Measurements from ENCODE around the gene PPP2R5E. TPM values are rescaled to one million over a fixed set of nuclear protein-coding genes. Genes with fewer than 3 reads are reported as not detected.
"Not testable (repeated sequence)": the region's sequence is repeated elsewhere in the genome, so short reads cannot be mapped to it uniquely, and the experiment has no call there.

PPP2R5E gene
- total RNA-seq, 1 donor from 2014 or later, result 44.0 TPM

- DNase-seq, result no peak
These were observed 111.7 kb downstream of the PPP2R5E start for GRCh38 chr14:63431466-63431865.

- DNase-seq, result no peak
These were observed 114.7 kb downstream of the PPP2R5E start for GRCh38 chr14:63428486-63428885.

- DNase-seq, result no peak
These were observed 116.3 kb downstream of the PPP2R5E start for GRCh38 chr14:63426838-63427352.

- no peak for DNase-seq
These were observed 119.3 kb downstream of the PPP2R5E start for GRCh38 chr14:63423889-63424288.

GRCh38 chr14:63423381-63423780 lies 119.8 kb downstream of the PPP2R5E start:
- DNase-seq, result no peak

GRCh38 chr14:63421919-63422318 lies 121.3 kb downstream of the PPP2R5E start:
- DNase-seq, result no peak

GRCh38 chr14:63421226-63421625 lies 122.0 kb downstream of the PPP2R5E start:
- DNase-seq, result no peak

GRCh38 chr14:63418020-63418419 lies 125.2 kb downstream of the PPP2R5E start:
- DNase-seq, result no peak

- DNase-seq, result no peak
These were observed 130.2 kb downstream of the PPP2R5E start for GRCh38 chr14:63413009-63413408.

GRCh38 chr14:63406333-63406732 lies 136.8 kb downstream of the PPP2R5E start:
- DNase-seq, result no peak

GRCh38 chr14:63405715-63406114 lies 137.5 kb downstream of the PPP2R5E start:
- no peak for DNase-seq

GRCh38 chr14:63404906-63405305 lies 138.3 kb downstream of the PPP2R5E start:
- DNase-seq, result no peak

- DNase-seq, result no peak
These were observed 141.5 kb downstream of the PPP2R5E start for GRCh38 chr14:63401646-63402045.

- no peak for DNase-seq
These were observed 144.2 kb downstream of the PPP2R5E start for GRCh38 chr14:63398952-63399351.

- DNase-seq, result no peak
These were observed 148.3 kb downstream of the PPP2R5E start for GRCh38 chr14:63394841-63395240.

GRCh38 chr14:63394432-63394831 lies 148.7 kb downstream of the PPP2R5E start:
- DNase-seq, result no peak

- no peak for DNase-seq
These were observed 150.2 kb downstream of the PPP2R5E start for GRCh38 chr14:63393012-63393411.

GRCh38 chr14:63392236-63392635 lies 150.9 kb downstream of the PPP2R5E start:
- DNase-seq, result no peak

GRCh38 chr14:63388766-63389431 lies 154.3 kb downstream of the PPP2R5E start:
- no peak for DNase-seq

GRCh38 chr14:63387711-63388110 lies 155.5 kb downstream of the PPP2R5E start:
- no peak for DNase-seq

GRCh38 chr14:63383776-63384367 lies 159.3 kb downstream of the PPP2R5E start:
- DNase-seq, result no peak

- DNase-seq, result no peak
These were observed 164.7 kb downstream of the PPP2R5E start for GRCh38 chr14:63378444-63378843.

GRCh38 chr14:63375769-63376168 lies 167.4 kb downstream of the PPP2R5E start:
- DNase-seq, result no peak

GRCh38 chr14:63371613-63372012 lies 171.6 kb downstream of the PPP2R5E start:
- not testable (repeated sequence) for DNase-seq
